Thyroid gland (tissue), 4 donors: ENCODE measurements around the gene TNS3. TPM values are rescaled to one million over a fixed set of nuclear protein-coding genes. Genes with fewer than 3 reads are reported as not detected.

ENCODE experiments used
- DNase-seq, 2 donors: peaks; one replicate each; pipeline ENCODE4 v3.0.0-alpha.2; 2019
- H3K27ac ChIP-seq, 3 donors: fragments of 200-600 bp; sonication (generic); 1 replicate in 2 of 3; 2 replicates in 1 of 3; pipeline ENCODE4 v1.5.1; 2016 to 2019; ENCODE audit warnings: mild to moderate bottlenecking in 1 of 3, moderate library complexity in 1 of 3
- H3K27me3 ChIP-seq: fragments of 200-600 bp; sonication (generic); one replicate; pipeline ENCODE4 v1.5.1; 2019
- H3K36me3 ChIP-seq, 2 donors: fragments of 200-600 bp; sonication (generic); one replicate each; pipeline ENCODE4 v1.5.1; 2016 to 2019
- H3K4me1 ChIP-seq, 2 donors: fragments of 200-600 bp; sonication (generic); one replicate each; pipeline ENCODE4 v1.5.1; 2017 to 2019
- H3K4me3 ChIP-seq, 3 donors: fragments of 200-600 bp; sonication (generic); replicated peaks in 1 of 3; 1 replicate in 2 of 3; 2 replicates in 1 of 3; pipeline ENCODE4 v1.5.1; 2016; ENCODE audit warnings: mild to moderate bottlenecking in 1 of 3
- H3K9me3 ChIP-seq: fragments of 200-600 bp; sonication (generic); one replicate; pipeline ENCODE4 v1.5.1; 2017
- POLR2A ChIP-seq, 2 donors: fragments of 450-650 bp; IDR thresholded peaks; one replicate each; pipeline ENCODE4 v1.6.1; 2017; ENCODE audit warnings: antibody characterized with exemption in 2 of 2, mild to moderate bottlenecking in 2 of 2, moderate library complexity in 1 of 2
- WGBS, 2 donors: methylation state at CpG; one replicate each; pipeline ENCODE4 v1.1.5; 2017; 5-methylcytosine and 5-hydroxymethylcytosine counted together
- intact Hi-C: fragments of 100-400 bp; cut with DNase I; formaldehyde crosslinking; loops from one replicate; pipeline ENCODE4 v1.15.1; 2023
- total RNA-seq, 4 donors: library from RNA; depleted of rRNA; stranded (reverse); fragments of >200 nt; gene quantifications; one replicate each; pipeline ENCODE4 v1.2.3, GENCODE V29; 2016
- TF ChIP-seq, protein P1 (sequence below), 6 experiments: fragments of 200-600 bp in 3 of 6; fragments of 450-650 bp in 3 of 6; sonication (generic) in 3 of 6; IDR thresholded peaks; one replicate each; pipeline ENCODE4 v1.5.1; 2016 to 2019; ENCODE audit warnings: antibody characterized with exemption in 6 of 6, mild to moderate bottlenecking in 2 of 6, inconsistent platforms in 1 of 6, moderate library complexity in 1 of 6

Gene TNS3
- total RNA-seq, 4 donors from 2014 or later: 65.8 to 93.0 (median 80.7) TPM

DNA sequence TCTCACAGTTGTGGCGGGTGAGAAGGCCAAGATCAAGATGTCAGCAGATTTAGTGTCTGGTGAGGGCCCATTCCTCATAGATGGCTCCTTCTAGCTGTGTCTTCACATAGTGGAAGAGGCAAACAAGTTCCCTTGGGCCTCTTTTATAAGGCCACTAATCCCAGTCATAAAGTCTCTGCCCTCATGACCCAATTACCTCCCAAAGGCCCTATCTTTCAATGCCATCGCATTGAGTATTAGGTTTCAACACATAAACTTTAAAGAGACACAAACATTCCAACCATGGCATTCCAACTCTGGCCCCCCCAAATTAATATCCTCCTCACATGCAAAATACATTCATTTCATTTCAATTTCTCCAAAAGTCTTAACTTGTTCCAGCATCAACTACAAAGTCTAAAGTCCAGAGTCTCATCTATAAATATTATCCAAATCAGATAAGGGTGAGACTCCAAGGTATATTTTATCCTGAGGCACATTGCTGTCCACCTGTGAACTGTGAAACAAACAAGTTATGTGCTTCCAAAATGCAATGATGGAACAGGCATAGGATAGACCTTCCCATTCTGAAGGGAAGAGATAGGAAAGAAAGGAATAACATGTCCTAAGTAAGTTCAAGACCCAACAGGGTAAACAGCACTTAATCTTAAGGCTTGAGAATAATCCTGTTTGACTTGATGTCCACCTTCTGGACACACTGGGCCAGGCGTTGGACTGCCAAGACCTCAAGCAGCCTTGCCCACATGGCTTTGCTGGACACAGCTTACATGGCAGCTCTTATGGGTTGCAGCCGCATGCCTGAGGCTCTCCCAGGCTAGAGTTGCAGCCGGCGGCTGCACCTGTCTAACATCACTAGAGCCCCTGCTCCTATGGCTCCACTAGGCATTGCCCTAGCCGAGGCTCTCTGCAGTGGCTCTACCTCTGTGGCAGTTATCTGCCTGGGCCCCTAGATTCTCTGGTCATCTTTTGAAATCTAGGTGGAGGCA is 312.8 kb downstream of the TNS3 start:
- Histone ChIP-seq H3K9me3 (no peaks in the 10 kb centered on the region), H3K27ac (no peak overlapping the region), H3K36me3 (no peaks in the 10 kb centered on the region), H3K27me3 (no peaks in the 10 kb centered on the region), H3K4me3 (no peak overlapping the region), H3K4me1 (peaks cover 0 to 6% of the 10 kb centered on the region in 2 donors)
- intact Hi-C loops: loop anchor here (5.0 to 10.0 kb wide), 2 partner anchors 166 to 548 kb away; no protein-coding TSS in a partner anchor
- WGBS, 2 donors: 89 to 90% methylated on average over 4 to 7 of the region's 7 CpGs
- TF ChIP-seq, protein P1, sequence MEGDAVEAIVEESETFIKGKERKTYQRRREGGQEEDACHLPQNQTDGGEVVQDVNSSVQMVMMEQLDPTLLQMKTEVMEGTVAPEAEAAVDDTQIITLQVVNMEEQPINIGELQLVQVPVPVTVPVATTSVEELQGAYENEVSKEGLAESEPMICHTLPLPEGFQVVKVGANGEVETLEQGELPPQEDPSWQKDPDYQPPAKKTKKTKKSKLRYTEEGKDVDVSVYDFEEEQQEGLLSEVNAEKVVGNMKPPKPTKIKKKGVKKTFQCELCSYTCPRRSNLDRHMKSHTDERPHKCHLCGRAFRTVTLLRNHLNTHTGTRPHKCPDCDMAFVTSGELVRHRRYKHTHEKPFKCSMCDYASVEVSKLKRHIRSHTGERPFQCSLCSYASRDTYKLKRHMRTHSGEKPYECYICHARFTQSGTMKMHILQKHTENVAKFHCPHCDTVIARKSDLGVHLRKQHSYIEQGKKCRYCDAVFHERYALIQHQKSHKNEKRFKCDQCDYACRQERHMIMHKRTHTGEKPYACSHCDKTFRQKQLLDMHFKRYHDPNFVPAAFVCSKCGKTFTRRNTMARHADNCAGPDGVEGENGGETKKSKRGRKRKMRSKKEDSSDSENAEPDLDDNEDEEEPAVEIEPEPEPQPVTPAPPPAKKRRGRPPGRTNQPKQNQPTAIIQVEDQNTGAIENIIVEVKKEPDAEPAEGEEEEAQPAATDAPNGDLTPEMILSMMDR (IDR thresholded peaks at IDR 0.05): no peak
- no peak for TF ChIP-seq POLR2A (IDR thresholded peaks at IDR 0.05)
- DNase-seq: no peak

DNA sequence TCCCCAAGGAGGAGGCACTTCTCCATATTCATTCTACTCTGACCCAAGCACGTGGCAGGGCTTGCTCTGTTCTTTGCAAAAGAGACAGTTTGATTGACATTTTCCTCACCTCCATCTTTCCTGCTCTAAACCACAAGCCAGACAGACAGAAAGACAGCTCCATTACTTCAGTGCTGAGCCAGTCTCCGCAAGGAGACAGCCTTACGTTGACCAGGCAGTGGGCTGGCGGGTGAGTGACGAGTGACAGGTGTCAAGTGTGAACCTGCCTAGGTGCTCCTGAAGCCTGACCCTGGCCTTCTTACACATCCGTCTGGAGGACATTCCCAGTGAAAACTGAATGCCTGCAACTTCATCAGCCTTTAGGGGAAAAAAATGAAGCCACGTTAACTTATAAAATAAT is 314.6 kb downstream of the TNS3 start:
- H3K36me3 ChIP-seq: no peaks in the 10 kb centered on the region
- H3K9me3 ChIP-seq: no peaks in the 10 kb centered on the region
- WGBS, 2 donors: 89 to 97% methylated on average over 7 of the region's 7 CpGs
- TF ChIP-seq POLR2A (IDR thresholded peaks at IDR 0.05): no peak
- intact Hi-C loops: loop anchor here (5.0 to 10.0 kb wide), 2 partner anchors 167 to 550 kb away; no protein-coding TSS in a partner anchor
- H3K27me3 ChIP-seq: no peaks in the 10 kb centered on the region
- H3K4me3 ChIP-seq: no peak overlapping the region
- H3K4me1 ChIP-seq: peaks cover 0 to 6% of the 10 kb centered on the region in 2 donors
- H3K27ac ChIP-seq: no peak overlapping the region
- no peak for DNase-seq

DNA sequence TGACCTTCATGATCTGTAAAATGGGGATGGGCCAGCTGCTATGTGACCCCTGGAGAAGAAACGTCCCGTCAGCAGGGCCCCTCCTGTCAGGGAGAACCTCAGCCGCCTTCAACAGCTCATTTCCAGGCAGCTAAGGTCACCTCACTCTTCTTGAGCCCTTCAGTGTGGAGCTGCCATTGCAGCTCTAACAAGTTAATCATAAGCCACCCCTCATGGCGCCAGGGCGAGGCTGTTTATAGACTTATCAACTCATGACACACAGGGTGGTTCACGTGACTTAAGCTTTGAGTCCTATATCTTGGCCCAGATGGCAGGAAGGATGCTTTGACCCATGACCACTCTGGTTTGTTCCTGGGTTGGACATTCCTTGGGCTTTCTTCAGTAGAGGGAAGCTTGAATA is 315.1 kb downstream of the TNS3 start:
- 81 to 89% methylated on average over 6 of the region's 6 CpGs for WGBS, 2 donors
- DNase-seq: no peak
- H3K27me3 ChIP-seq: no peaks in the 10 kb centered on the region
- H3K27ac ChIP-seq: peak overlapping the region in 1 of 3 donors; percentile 42
- H3K9me3 ChIP-seq: no peaks in the 10 kb centered on the region
- peaks cover 0 to 6% of the 10 kb centered on the region in 2 donors for H3K4me1 ChIP-seq
- H3K4me3 ChIP-seq: no peak overlapping the region
- intact Hi-C loops: loop anchor here (5.0 to 10.0 kb wide), 2 partner anchors 168 to 551 kb away; no protein-coding TSS in a partner anchor
- H3K36me3 ChIP-seq: no peaks in the 10 kb centered on the region
- TF ChIP-seq, protein P1 (IDR thresholded peaks at IDR 0.05): no peak
- no peak for TF ChIP-seq POLR2A (IDR thresholded peaks at IDR 0.05)

DNA sequence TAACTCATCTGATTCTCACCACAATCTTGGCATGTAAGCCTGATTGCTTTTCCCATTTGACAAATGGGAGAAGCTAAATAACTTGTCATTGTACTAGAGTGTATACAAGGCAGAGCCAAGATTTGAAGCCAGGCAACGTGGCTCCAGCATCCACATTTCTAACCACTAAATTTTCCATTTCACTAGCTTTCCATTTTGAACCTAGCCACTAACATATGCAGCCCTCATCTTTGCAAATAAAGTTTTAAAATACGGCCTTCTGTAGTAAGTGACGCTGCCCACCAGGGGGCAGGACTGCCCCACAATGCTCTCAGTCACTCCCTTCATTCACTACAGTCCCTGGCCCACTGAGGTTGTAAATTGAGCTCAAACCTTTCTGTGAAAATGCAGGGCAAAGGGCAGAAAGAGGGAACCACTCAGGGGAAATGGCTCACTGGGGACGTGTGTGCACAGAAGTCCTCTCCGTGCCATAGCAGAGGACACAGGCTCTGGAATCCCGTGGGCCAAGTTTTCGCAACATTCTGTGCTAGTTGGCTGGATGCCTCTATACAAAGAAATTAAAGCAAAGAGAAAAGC is 315.7 kb downstream of the TNS3 start:
- H3K4me1 ChIP-seq: peaks cover 0 to 6% of the 10 kb centered on the region in 2 donors
- no peaks in the 10 kb centered on the region for H3K36me3 ChIP-seq
- no peak for TF ChIP-seq POLR2A (IDR thresholded peaks at IDR 0.05)
- TF ChIP-seq, protein P1 (IDR thresholded peaks at IDR 0.05): peak; percentile 88 to 97 (median 94)
- WGBS, 2 donors: 17 to 24% methylated on average over 7 of the region's 7 CpGs
- no peaks in the 10 kb centered on the region for H3K27me3 ChIP-seq
- DNase-seq: peak; percentile 54 to 65
- no peak overlapping the region for H3K4me3 ChIP-seq
- peak overlapping the region in 1 of 3 donors; percentile 42 for H3K27ac ChIP-seq
- intact Hi-C loops: loop anchor here (5.0 to 10.0 kb wide), 2 partner anchors 169 to 551 kb away; no protein-coding TSS in a partner anchor
- H3K9me3 ChIP-seq: no peaks in the 10 kb centered on the region

DNA sequence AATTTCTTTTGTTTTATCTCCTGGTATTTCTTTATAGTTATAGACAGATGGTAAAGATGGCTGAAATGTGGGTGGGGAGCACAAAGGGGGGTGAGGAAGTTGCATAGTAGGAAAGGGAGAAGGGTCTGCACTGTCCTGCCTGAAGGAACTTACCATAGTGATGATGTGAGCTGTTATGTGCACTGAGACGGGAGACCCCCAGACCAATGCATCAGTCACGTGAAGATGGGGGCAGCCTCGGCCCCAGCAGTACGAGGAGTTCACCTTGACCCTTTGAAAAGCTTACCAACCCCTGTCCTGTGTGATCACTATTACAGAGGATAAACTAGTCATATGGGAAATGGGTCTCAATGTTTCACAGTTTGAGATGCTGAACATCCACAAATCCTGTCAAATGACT is 316.3 kb downstream of the TNS3 start:
- no peak for DNase-seq
- Histone ChIP-seq H3K9me3 (no peaks in the 10 kb centered on the region), H3K4me3 (no peak overlapping the region), H3K4me1 (peaks cover 0 to 6% of the 10 kb centered on the region in 2 donors), H3K27me3 (no peaks in the 10 kb centered on the region), H3K36me3 (no peaks in the 10 kb centered on the region), H3K27ac (no peak overlapping the region)
- TF ChIP-seq, protein P1 (IDR thresholded peaks at IDR 0.05): no peak
- no peak for TF ChIP-seq POLR2A (IDR thresholded peaks at IDR 0.05)
- 91 to 95% methylated on average over 4 of the region's 4 CpGs for WGBS, 2 donors
- intact Hi-C loops: loop anchor here (5.0 to 10.0 kb wide), 2 partner anchors 169 to 552 kb away; no protein-coding TSS in a partner anchor
